ENCODE measurements around the gene PPP1R13B. TPM values are rescaled to one million over a fixed set of nuclear protein-coding genes. Genes with fewer than 3 reads are reported as not detected.

PPP1R13B gene
- total and polyA plus RNA-seq, 12 donors = 9.6 to 42.4 (median 22.6) TPM

- intact Hi-C loops (cut with DNase I) = no loop called here
- Histone ChIP-seq H3K4me1 (replicated peaks in 1 of 2) (peaks cover 14 to 38% of the 10 kb centered on the region in 2 donors), H3K27ac (peak overlapping the region in 2 of 5 donors; percentile 30 to 57), H3K36me3 (replicated peaks in 1 of 2) (peaks cover 0 to 46% of the 10 kb centered on the region in 2 donors), H3K27me3 (no peaks in the 10 kb centered on the region), H3K9me3 (replicated peaks in 1 of 3) (no peaks in the 10 kb centered on the region), H3K4me3 (no peak overlapping the region)
- WGBS, 4 donors = 50 to 61% (median 56%) methylated on average over 11 to 17 of the region's 17 CpGs
- peak in 2 of 7 donors; percentile 34 to 65 for DNase-seq
- no peak for TF ChIP-seq CTCF (IDR thresholded peaks at IDR 0.05)
- TF ChIP-seq POLR2A (IDR thresholded peaks at IDR 0.05) = no peak
Observed at GRCh38 chr14:103696466-103697071, 150.8 kb downstream of the PPP1R13B start.

- H3K27ac ChIP-seq = peak overlapping the region in 2 of 5 donors; percentile 30 to 57
- intact Hi-C loops (cut with DNase I) = no loop called here
- no peak overlapping the region for H3K4me3 ChIP-seq
- TF ChIP-seq CTCF (IDR thresholded peaks at IDR 0.05) (no peak), POLR2A (IDR thresholded peaks at IDR 0.05) (no peak)
- peaks cover 14 to 33% of the 10 kb centered on the region in 2 donors for H3K4me1 ChIP-seq (replicated peaks in 1 of 2)
- DNase-seq = peak in 2 of 7 donors; percentile 12 to 64
- no peaks in the 10 kb centered on the region for H3K27me3 ChIP-seq
- H3K9me3 ChIP-seq (replicated peaks in 1 of 3) = no peaks in the 10 kb centered on the region
- 40 to 76% (median 73%) methylated on average over 1 to 13 of the region's 13 CpGs for WGBS, 4 donors
- H3K36me3 ChIP-seq (replicated peaks in 1 of 2) = peaks cover 0 to 46% of the 10 kb centered on the region in 2 donors
Observed at GRCh38 chr14:103696070-103696402, 151.3 kb downstream of the PPP1R13B start.

- peaks cover 9 to 27% of the 10 kb centered on the region in 2 donors for H3K4me1 ChIP-seq (replicated peaks in 1 of 2)
- intact Hi-C loops (cut with DNase I) = no loop called here
- TF ChIP-seq POLR2A (IDR thresholded peaks at IDR 0.05) = no peak
- no peak for TF ChIP-seq CTCF (IDR thresholded peaks at IDR 0.05)
- H3K36me3 ChIP-seq (replicated peaks in 1 of 2) = peaks cover 0 to 46% of the 10 kb centered on the region in 2 donors
- WGBS, 4 donors = 72 to 86% (median 75%) methylated on average over 11 to 14 of the region's 14 CpGs
- DNase-seq = peak in 1 of 7 donors; percentile 7
- H3K27ac ChIP-seq = peak overlapping the region in 1 of 5 donors; percentile 30
- H3K27me3 ChIP-seq = no peaks in the 10 kb centered on the region
- no peaks in the 10 kb centered on the region for H3K9me3 ChIP-seq (replicated peaks in 1 of 3)
- H3K4me3 ChIP-seq = no peak overlapping the region
Observed at GRCh38 chr14:103695296-103696069, 151.9 kb downstream of the PPP1R13B start.

- H3K4me3 ChIP-seq = no peak overlapping the region
- no peak for TF ChIP-seq CTCF (IDR thresholded peaks at IDR 0.05)
- H3K4me1 ChIP-seq (replicated peaks in 1 of 2) = peaks cover 2 to 25% of the 10 kb centered on the region in 2 donors
- H3K9me3 ChIP-seq (replicated peaks in 1 of 3) = no peaks in the 10 kb centered on the region
- no peak overlapping the region for H3K27ac ChIP-seq
- DNase-seq = peak in 2 of 7 donors; percentile 10 to 46
- intact Hi-C loops (cut with DNase I) = no loop called here
- WGBS, 4 donors = 89 to 98% (median 93%) methylated on average over 18 to 20 of the region's 20 CpGs
- peaks cover 0 to 46% of the 10 kb centered on the region in 2 donors for H3K36me3 ChIP-seq (replicated peaks in 1 of 2)
- H3K27me3 ChIP-seq = no peaks in the 10 kb centered on the region
Observed at GRCh38 chr14:103694572-103695026, 152.8 kb downstream of the PPP1R13B start.

Measured in adrenal gland (tissue), 12 donors.